Retinal pigment epithelial cell (primary cell): ENCODE results near the gene PTMA.

Source experiments
- DNase-seq: peaks from one replicate; pipeline ENCODE4 v3.0.0-alpha.2; 2010; ENCODE audit warnings: low read depth
- H3K4me3 ChIP-seq: 2 replicates; pipeline ENCODE4 v1.5.1; 2011; ENCODE audit warnings: mild to moderate bottlenecking, low read length, control low read depth, moderate library complexity
- TF ChIP-seq, protein P1 (sequence below): conservative IDR thresholded peaks from 2 replicates; pipeline ENCODE4 v1.5.1; 2011; ENCODE audit warnings: low read depth, low read length, control low read depth, inconsistent platforms

PTMA gene

GRCh38 chr2:231715499-231715837 is 7.1 kb downstream of the PTMA start:
- TF ChIP-seq, protein P1, sequence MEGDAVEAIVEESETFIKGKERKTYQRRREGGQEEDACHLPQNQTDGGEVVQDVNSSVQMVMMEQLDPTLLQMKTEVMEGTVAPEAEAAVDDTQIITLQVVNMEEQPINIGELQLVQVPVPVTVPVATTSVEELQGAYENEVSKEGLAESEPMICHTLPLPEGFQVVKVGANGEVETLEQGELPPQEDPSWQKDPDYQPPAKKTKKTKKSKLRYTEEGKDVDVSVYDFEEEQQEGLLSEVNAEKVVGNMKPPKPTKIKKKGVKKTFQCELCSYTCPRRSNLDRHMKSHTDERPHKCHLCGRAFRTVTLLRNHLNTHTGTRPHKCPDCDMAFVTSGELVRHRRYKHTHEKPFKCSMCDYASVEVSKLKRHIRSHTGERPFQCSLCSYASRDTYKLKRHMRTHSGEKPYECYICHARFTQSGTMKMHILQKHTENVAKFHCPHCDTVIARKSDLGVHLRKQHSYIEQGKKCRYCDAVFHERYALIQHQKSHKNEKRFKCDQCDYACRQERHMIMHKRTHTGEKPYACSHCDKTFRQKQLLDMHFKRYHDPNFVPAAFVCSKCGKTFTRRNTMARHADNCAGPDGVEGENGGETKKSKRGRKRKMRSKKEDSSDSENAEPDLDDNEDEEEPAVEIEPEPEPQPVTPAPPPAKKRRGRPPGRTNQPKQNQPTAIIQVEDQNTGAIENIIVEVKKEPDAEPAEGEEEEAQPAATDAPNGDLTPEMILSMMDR: no peak
- DNase-seq: no peak
- H3K4me3 ChIP-seq: no peak overlapping the region

GRCh38 chr2:231715988-231716616 is 7.8 kb downstream of the PTMA start:
- DNase-seq: no peak
- TF ChIP-seq, protein P1: no peak
- H3K4me3 ChIP-seq: no peak overlapping the region

DNA sequence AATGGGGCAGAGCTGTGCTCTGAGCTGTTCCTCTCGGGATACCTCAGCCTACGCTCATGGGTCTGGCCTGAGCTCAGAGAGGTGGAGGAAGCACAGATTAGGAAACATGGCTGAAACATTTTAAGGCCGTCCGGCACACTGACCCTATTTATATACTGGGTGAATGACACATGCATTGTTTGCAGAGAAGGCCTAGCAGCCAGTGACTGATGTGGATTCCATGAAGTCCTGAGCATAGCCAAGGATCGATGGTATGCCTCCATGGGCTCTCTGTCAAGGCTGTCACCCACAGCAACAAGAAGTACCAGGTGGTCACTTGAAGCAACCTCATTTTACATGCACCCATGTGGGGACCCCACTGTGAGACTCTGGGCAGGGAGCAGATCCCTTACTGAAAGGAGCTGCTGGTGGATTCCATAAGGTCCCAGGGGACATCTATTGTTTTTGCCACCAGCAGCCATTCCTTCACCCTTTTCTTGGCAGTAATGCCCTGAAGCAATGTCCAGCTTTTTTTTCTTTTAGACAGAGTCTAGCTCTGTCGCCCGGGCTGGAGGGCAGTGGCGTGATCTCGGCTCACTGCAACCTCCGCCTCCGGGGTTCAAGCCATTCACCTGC is 8.4 kb downstream of the PTMA start:
- no peak overlapping the region for H3K4me3 ChIP-seq
- no peak for DNase-seq
- TF ChIP-seq, protein P1: no peak

DNA sequence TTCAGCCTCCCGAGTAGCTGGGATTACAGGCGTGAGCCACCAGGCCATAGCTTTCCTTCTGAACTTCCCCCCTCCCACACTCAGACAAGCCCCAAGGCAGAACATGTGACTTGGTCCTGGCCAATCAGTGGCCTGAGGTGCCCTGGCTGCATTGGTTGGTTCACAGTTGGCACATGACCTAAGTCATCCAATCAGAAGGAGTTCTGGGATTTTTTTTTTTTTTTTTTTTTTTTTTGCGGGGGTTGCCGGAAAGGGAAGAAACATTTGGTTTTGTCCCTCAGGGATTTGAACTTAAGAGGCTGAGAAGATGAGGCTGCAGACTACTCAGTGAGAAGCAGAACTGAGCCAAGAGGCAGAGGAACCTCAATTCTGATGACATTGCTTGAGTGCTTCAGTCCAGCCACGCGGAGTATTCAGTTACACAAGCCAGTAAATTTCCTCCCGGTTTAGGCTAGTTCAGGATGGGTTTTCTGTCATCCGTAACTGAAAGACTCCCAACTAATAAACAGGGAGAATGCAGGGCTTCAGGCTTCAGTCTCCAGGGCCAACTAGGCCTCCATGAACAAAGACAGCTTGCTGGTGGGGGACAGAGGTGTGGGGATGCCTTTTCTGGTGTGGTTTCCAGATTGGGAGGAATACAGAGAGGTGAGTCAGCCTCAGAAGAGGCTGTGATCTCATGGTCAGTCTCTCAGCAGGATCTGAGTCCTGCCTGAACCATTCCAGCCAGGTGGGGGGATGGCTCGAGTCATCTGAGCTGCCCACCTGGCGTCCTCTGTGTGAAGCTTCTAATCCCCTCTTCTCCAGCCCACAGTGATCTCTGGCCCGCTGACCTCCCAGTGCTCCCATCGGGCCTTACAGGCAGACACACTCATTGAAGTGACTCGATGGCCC is 9.2 kb downstream of the PTMA start:
- TF ChIP-seq, protein P1: no peak
- H3K4me3 ChIP-seq: no peak overlapping the region
- no peak for DNase-seq

GRCh38 chr2:231718799-231719198 is 10.5 kb downstream of the PTMA start:
- TF ChIP-seq, protein P1: no peak
- H3K4me3 ChIP-seq: no peak overlapping the region
- no peak for DNase-seq

DNA sequence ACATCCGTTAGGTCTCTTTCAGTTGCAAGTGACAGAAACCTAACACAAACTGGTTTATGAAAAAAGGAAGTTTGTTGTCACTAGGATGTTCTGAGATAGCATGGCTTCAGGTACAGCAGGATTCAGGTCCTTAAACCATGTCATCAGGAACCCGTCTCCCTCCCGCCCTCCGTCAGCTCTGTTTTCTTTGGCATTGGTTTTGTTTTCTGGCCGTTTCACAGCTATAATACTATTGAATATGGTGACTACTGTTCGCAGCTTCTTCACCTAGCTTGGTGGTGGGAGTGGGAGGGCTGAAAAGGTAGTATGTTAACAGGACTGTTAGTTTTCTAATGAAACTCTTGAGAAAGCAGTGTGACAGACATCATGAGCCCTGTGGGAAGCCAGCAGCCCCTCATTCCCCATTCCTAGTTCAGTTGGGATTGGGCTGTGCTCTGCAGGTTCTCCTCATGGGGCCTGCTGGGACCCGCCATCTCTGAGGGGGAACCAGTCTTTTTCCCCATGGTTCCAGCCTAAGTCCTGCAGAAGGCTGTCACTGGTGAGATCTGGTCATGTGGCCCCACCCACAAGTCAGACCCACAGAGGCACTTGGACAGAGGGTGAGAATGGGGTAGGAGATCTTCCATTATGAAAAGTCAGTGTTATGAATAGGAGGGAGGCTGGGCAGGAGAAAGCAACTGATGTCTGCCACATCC is 12.1 kb downstream of the PTMA start:
- TF ChIP-seq, protein P1: no peak
- no peak overlapping the region for H3K4me3 ChIP-seq
- DNase-seq: no peak
